ENCODE results near the gene PGLYRP2. TPM values are rescaled to one million over a fixed set of nuclear protein-coding genes. Genes with fewer than 3 reads are reported as not detected.
"Not testable (repeated sequence)": the region's sequence is repeated elsewhere in the genome, so short reads cannot be mapped to it uniquely, and the experiment has no call there.

The PGLYRP2 gene
- total RNA-seq, 3 donors from 2014 or later (not counting 1 experiment from before 2014, with no cell fraction given): 0.21 to 0.28 TPM; not detected in 1

DNA sequence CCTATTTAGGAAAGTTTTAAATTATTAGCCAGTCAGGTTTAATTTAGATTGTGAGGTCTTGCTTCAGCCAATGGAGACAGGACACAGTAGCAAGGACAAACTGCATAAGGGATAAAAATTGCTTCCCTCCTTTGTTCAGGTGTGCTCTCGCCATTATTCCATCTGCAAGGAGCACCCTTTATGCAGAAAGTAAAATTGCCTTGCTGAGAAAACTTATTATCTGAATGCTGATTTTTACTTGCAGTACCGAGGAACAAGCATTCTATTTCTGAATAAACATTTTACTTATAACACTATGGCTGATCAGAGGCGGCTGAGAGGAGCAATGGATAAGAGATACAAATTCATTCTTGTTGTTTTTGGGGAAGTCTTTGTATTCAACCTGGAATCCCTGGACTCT is 37.1 kb upstream of the PGLYRP2 start:
- no peaks in the 10 kb centered on the region for H3K36me3 ChIP-seq (ENCODE audit: control insufficient read depth, insufficient read depth, low read length)
- peaks cover 20% of the 10 kb centered on the region for H3K4me1 ChIP-seq (ENCODE audit: control insufficient read depth, insufficient read depth, low read length)
- peaks cover 0 to 4% of the 10 kb centered on the region in 2 donors for H3K27me3 Mint-ChIP-seq (ENCODE audit: low read depth in 2 of 2)
- H3K27me3 ChIP-seq (ENCODE audit: control insufficient read depth, insufficient read depth, low read length): no peaks in the 10 kb centered on the region
- peaks cover 12 to 19% of the 10 kb centered on the region in 2 donors for H3K4me1 Mint-ChIP-seq
- ATAC-seq (no peak), DNase-seq (no peak)
- H3K4me3 Mint-ChIP-seq: peak overlapping the region; percentile 9
- TF ChIP-seq, protein P1, sequence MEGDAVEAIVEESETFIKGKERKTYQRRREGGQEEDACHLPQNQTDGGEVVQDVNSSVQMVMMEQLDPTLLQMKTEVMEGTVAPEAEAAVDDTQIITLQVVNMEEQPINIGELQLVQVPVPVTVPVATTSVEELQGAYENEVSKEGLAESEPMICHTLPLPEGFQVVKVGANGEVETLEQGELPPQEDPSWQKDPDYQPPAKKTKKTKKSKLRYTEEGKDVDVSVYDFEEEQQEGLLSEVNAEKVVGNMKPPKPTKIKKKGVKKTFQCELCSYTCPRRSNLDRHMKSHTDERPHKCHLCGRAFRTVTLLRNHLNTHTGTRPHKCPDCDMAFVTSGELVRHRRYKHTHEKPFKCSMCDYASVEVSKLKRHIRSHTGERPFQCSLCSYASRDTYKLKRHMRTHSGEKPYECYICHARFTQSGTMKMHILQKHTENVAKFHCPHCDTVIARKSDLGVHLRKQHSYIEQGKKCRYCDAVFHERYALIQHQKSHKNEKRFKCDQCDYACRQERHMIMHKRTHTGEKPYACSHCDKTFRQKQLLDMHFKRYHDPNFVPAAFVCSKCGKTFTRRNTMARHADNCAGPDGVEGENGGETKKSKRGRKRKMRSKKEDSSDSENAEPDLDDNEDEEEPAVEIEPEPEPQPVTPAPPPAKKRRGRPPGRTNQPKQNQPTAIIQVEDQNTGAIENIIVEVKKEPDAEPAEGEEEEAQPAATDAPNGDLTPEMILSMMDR (IDR thresholded peaks at IDR 0.05): no peak
- H3K36me3 Mint-ChIP-seq: no peaks in the 10 kb centered on the region
- no peak overlapping the region for H3K4me3 ChIP-seq (ENCODE audit: low read length)
- peak overlapping the region; percentile 22 to 97 for H3K27ac Mint-ChIP-seq
- H3K9me3 Mint-ChIP-seq: no peaks in the 10 kb centered on the region
- 100% methylated on average over 2 of the region's 3 CpGs for WGBS (ENCODE audit: insufficient coverage)
- H3K9me3 ChIP-seq (ENCODE audit: control insufficient read depth, insufficient read depth, low read length): peaks cover 16% of the 10 kb centered on the region
- intact Hi-C loops (cut with micrococcal nuclease): no loop called here
- no peak overlapping the region for H3K27ac ChIP-seq (ENCODE audit: low read length)

DNA sequence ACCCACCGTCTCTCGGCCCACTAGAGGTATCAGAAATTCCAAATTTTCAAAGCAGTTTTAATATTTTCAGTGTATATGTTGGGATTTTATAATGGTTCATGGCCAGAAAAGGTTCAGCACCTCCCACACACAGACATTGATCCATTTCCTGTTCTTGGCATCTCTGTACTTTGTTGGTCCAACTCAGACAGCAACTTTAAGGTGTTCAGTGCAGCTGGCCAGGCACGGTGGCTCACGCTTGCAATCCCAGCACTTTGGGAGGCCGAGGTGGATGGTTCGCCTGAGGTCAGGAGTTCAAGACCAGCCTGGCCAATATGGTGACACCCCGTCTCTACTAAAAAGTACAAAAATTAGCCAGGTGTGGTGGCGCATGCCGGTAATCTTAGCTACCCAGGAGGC is 35.9 kb upstream of the PGLYRP2 start:
- H3K4me3 ChIP-seq (ENCODE audit: low read length); intact Hi-C loops (cut with micrococcal nuclease); ATAC-seq; H3K27me3 ChIP-seq (ENCODE audit: control insufficient read depth, insufficient read depth, low read length); H3K27me3 Mint-ChIP-seq (ENCODE audit: low read depth in 2 of 2); H3K9me3 Mint-ChIP-seq; H3K36me3 ChIP-seq (ENCODE audit: control insufficient read depth, insufficient read depth, low read length); H3K36me3 Mint-ChIP-seq: not testable (repeated sequence)
- Histone ChIP-seq H3K4me1 (ENCODE audit: control insufficient read depth, insufficient read depth, low read length) (peaks cover 20% of the 10 kb centered on the region), H3K9me3 (ENCODE audit: control insufficient read depth, insufficient read depth, low read length) (peaks cover 16% of the 10 kb centered on the region), H3K27ac (ENCODE audit: low read length) (peak overlapping the region; percentile 89)
- peak overlapping the region; percentile 76 for H3K4me3 Mint-ChIP-seq
- peaks cover 15 to 19% of the 10 kb centered on the region in 2 donors for H3K4me1 Mint-ChIP-seq
- peak overlapping the region; percentile 97 for H3K27ac Mint-ChIP-seq
- WGBS (ENCODE audit: insufficient coverage): 89% methylated on average over 7 of the region's 9 CpGs
- DNase-seq: peak in 1 of 2 donors; percentile 10

DNA sequence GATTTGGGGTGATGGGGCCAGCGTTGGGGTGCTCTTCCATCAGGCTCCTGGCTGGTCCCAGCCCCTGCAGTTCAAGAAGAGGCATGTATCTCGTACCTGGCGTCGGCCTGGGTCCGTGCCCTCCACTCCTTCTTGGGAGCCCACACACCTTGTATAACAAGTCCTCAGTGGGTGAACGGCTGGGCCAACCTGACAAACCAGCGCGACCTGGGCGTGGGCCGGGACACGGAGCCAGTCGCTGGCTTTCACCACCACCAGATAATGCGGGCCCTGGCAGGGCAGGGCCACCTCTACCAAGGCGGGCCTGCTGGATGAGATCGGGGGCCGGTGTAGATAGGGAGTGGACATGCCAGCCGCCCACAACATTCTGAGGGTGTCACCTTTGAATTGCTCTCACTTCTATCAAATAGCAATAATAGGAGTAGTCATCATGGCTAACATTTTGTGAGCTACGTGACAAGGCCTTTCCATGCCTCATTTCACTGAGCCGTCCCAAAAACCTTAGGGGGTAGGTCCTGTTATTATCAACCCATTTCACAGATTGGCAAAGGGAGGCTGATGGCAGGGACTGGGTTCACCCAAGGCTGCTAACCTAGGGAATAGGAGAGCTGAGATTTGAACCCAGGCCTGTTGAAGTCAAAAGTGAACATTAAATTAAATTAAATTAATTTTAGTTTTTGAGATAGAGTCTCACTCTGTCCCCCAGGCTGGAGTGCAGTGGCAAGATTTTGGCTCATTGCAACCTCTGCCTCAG is 32.5 kb upstream of the PGLYRP2 start:
- H3K4me1 Mint-ChIP-seq: peaks cover 31 to 36% of the 10 kb centered on the region in 2 donors
- Histone ChIP-seq H3K36me3 (ENCODE audit: control insufficient read depth, insufficient read depth, low read length) (no peaks in the 10 kb centered on the region), H3K4me3 (ENCODE audit: low read length) (no peak overlapping the region), H3K27me3 (ENCODE audit: control insufficient read depth, insufficient read depth, low read length) (peaks cover 8% of the 10 kb centered on the region), H3K4me1 (ENCODE audit: control insufficient read depth, insufficient read depth, low read length) (peaks cover 35% of the 10 kb centered on the region), H3K27ac (ENCODE audit: low read length) (no peak overlapping the region), H3K9me3 (ENCODE audit: control insufficient read depth, insufficient read depth, low read length) (peaks cover 9% of the 10 kb centered on the region)
- peaks cover 8 to 17% of the 10 kb centered on the region in 2 donors for H3K27me3 Mint-ChIP-seq (ENCODE audit: low read depth in 2 of 2)
- intact Hi-C loops (cut with micrococcal nuclease): loop anchor here (5.0 kb wide), 2 partner anchors 45 to 50 kb away; partner anchors contain the start of gene RASAL3
- TF ChIP-seq, protein P1 (IDR thresholded peaks at IDR 0.05): no peak
- WGBS (ENCODE audit: insufficient coverage): 96% methylated on average over 18 of the region's 19 CpGs
- no peaks in the 10 kb centered on the region for H3K36me3 Mint-ChIP-seq
- DNase-seq (no peak), ATAC-seq (no peak)
- no peak overlapping the region for H3K4me3 Mint-ChIP-seq
- H3K27ac Mint-ChIP-seq: no peak overlapping the region
- H3K9me3 Mint-ChIP-seq: no peaks in the 10 kb centered on the region

DNA sequence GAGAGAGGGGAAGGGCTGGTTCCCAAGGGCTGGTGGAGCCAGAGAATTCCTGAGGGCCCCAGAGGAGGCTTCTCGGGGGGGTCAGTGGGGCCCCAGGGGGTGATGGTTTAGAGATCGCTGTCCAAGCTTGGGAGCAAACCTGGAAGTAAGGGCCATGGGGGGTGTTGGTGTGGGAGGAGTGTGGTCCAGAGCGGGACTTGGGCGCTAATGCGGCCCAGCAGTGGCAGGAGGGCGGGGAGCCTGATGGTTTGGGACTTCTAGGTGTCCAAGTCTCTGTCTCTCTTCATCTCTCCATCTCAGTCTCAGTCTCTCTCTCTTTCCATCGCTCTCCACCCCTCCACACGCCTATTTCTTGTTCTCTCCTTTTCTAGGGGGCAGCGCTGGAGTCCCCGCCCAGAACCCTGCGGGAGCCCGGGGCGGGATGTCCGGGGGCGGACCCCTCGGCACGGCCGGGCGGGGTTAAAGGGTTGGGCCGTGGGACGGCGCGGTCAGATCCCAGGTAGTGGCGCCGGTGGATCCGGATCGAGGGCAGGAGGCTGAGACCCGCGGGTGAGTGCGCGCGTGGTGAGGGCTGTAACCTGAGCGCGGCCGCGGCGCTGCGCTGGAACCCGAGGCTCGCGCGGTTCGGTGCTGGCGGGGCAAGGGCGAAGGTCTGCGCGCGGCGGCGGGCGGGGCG is 28.9 kb upstream of the PGLYRP2 start, which contains the start of gene CYP4F22:
CYP4F22 (plus strand) TSS at position 491 of the 676 bp plus-strand sequence. CDS start 16,812 bp downstream, outside the sequence.
- 7% methylated on average over 52 of the region's 52 CpGs for WGBS (ENCODE audit: insufficient coverage)
- Mint-ChIP-seq H3K4me1 (peaks cover 18 to 27% of the 10 kb centered on the region in 2 donors), H3K27me3 (ENCODE audit: low read depth in 2 of 2) (peaks cover 8 to 20% of the 10 kb centered on the region in 2 donors), H3K27ac (peak within 1 kb of the TSS in 1 of 2 donors; percentile 8), H3K36me3 (no peaks in the 10 kb centered on the region), H3K4me3 (peak within 1 kb of the TSS; percentile 85), H3K9me3 (no peaks in the 10 kb centered on the region)
- H3K4me1 ChIP-seq (ENCODE audit: control insufficient read depth, insufficient read depth, low read length): peaks cover 15% of the 10 kb centered on the region
- peak within 1 kb of the TSS; percentile 28 for H3K4me3 ChIP-seq (ENCODE audit: low read length)
- H3K9me3 ChIP-seq (ENCODE audit: control insufficient read depth, insufficient read depth, low read length): no peaks in the 10 kb centered on the region
- H3K27me3 ChIP-seq (ENCODE audit: control insufficient read depth, insufficient read depth, low read length): peaks cover 8% of the 10 kb centered on the region
- TF ChIP-seq, protein P1 (IDR thresholded peaks at IDR 0.05): no peak
- H3K36me3 ChIP-seq (ENCODE audit: control insufficient read depth, insufficient read depth, low read length): no peaks in the 10 kb centered on the region
- intact Hi-C loops (cut with micrococcal nuclease): no loop called here
- H3K27ac ChIP-seq (ENCODE audit: low read length): no peak within 1 kb of the TSS
- peak; percentile 44 to 66 (median 66) for ATAC-seq
- peak; percentile 16 to 32 for DNase-seq
